CD4-positive, alpha-beta T cell treated with Interleukin-6 at 100 ng/mL for 8 hours (primary cell): Measurements from ENCODE around the gene CTDSPL.

Source experiments
- DNase-seq: peaks from one replicate; pipeline ENCODE4 v3.0.0-alpha.2; 2020; ENCODE audit warnings: mixed read lengths, low spot score

Gene CTDSPL

DNA sequence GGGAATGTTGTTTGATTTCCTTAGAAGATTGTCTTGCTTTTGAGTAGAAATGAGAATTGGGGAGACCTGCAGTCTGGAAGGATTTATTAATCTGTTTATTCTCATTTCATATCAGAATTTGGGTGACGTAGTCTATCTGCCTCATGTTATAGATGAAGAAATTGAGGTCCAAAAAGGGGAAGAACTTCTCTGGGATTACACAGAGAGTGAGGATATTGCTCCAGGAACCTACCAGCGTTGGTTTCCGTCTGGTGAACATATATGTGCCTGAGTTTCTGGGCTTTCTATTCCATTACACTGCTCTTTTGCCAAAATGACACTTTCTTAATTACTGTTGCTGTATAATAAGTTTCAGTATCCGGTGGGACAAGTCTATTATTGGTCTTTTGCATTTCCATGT lies 51.8 kb downstream of the CTDSPL start:
- no peak for DNase-seq

- DNase-seq, result no peak
Measured at GRCh38 chr3:37916685-37917084, 55.0 kb downstream of the CTDSPL start.

DNA sequence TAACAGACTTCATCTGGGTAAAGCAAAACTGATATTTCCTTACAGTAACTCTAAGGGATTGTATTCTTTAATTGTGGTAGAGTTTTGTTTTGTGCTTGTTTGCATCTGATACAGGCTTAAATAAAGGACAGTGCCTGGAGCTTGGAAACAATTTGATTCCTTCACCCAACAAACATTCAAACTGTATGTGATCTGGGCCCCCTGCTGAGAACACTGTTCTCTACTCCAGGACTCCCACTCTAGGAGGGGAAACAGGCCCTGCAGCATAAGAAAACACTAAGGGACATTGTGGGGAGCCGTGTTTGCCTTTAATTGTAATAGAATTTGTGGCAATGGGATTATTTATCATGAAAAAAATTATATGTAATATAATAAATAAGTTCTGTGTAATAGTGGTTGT lies 56.9 kb downstream of the CTDSPL start:
- DNase-seq, result no peak

GRCh38 chr3:37920156-37920699 lies 58.5 kb downstream of the CTDSPL start:
- DNase-seq, result no peak

DNA sequence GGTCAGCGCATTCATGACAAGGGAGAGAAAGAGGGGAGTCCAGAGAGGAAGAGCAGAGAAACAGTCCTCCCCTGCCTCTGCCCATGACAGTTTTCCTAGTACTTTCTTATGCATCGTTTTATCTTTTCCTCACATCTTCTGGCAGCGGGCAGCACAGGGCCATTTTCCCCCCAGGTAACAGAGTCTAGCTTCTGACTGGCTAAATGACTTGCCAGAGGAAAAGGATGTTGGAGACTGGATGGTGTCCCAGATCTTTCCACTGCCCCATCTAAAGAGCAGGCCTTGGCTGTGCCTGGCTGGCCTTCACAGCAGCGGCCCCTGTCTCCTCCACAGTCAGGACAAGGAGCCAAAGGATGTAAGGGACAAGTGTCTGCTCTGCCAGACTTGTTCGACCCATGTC lies 59.3 kb downstream of the CTDSPL start:
- DNase-seq, result no peak

DNA sequence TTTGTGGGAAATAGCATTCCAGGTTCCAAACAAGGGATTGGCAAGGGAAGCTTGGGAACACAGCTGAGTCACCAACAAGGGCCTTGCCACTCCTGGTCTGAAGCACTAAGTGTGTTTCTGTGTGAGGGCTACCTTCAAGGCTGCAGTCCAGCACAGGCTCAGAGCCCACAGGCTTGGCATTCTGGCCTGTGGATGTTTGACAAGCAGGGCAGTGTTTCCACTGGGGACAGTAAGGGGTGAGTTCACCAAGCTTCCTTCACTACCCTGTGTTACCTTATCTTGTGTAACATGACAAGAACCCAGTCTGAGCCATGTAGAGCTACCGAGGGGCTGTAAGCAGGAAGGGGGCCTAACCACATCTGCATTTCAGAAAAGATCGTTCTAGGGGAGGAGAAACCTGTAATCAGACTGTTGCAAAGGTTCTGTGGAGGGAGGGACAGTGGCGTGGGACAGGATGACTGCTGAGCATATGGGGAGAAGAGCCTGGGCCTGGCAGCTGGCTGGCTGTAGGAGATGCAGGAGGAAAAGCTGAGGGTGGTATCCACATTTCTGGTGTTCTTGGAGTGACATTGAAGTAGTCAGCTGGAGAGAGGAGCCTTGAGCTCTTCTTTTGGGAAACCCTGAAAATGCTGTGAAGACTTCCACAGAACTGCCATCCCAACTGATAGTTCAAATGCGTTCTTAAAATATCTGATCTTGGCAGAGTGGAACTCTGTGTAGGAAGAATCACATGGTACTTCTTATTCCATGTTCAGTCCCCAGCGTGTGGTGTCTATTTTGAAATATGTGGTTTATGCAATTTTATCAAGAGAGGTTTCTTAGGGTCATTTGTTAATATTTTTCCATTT lies 61.3 kb downstream of the CTDSPL start:
- no peak for DNase-seq

DNA sequence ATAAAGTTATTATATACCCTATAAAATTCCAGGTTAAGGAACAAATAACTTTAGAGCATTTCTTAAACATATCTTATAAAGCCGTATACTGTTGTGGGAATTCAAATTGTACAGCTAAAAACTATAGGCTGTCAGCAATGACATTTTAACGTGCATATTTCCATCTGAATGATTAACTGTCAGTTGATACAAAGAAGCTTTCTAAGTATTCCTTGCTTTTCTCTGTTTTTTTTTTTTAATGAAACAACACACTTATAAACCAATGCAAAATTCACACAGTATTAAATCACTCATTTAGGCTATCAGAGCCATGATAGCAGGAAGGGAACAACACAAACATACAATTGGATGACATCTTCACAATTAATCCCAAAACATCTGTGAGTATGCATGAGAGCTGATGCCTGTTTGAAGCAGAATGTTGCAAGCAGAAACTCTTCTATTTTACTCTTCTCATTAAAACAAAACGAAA lies 61.9 kb downstream of the CTDSPL start:
- no peak for DNase-seq

DNA sequence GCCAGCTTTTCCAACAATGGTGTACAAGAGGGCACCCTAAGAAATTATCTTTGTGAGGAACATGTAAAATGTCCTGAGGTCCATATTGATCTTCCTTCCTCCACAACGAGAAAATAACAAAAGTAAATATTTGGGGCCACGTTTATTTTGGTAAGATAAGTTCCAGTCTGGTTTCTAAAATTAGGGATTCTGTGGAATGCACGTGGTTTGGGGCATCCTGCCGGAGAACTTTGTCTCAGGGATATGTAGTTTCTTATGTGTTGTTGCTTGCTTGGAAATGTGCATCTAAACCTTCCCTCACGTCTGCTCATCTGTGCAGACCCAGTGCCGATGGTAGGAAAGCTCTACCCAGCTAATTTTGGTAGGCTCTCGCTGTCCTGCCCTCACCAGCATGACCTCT lies 62.8 kb downstream of the CTDSPL start:
- DNase-seq, result no peak

DNA sequence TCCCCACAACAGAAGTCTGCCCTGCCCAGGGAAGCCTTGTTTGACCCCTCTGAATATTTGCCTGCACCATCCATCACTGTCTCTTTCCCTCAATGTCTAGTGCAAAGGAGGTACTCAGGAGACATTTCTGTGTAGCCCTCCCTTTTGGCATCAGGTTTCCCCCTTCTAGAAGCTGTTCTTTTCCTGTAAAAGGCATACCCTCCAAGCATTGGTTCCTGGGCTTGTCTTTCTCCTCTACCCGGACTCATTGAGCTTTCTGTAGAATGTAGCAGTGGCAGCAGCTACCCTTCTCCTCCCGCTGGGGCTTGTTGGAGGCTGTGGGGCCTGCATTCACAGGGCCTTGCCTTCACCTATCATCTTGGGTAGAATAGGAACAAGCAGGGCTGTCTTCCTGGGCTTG lies 63.5 kb downstream of the CTDSPL start:
- no peak for DNase-seq

DNA sequence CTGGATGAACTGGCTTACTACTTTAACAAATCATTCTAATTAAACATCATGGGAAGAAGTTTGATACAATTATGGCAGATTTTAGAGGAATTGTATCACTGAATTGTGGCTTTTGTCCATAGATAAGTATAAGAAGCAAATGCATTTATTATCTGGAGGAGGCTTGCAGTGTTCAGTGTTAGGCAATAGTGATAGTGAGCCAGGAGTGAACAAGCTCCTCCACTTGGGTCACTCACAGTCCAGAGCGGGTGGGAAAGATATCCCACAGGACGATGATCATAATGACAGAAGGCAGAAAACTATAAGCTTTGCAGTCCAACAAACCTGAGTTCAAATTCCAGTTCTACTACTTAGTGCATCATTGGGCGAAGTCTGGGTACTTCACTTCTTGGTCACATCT lies 64.9 kb downstream of the CTDSPL start:
- no peak for DNase-seq

DNA sequence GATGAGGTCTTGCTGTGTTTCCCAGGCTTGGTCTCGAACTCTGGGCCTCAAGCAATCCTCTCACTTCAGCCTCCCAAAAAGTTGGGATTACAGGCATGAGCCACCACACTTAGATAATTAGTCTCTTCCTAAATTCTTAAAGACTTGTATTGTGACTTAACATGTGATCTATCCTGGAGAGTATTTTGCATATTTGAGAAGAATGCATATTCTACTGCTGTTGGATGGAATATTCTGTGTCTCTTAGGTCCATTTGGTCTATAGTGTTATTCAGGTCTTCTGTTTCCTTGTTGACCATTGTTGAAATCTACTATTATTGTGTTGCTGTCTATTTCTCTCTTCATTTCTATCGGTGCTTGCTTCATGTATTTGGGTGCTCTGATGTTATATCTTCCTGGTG lies 68.8 kb downstream of the CTDSPL start:
- no peak for DNase-seq

DNA sequence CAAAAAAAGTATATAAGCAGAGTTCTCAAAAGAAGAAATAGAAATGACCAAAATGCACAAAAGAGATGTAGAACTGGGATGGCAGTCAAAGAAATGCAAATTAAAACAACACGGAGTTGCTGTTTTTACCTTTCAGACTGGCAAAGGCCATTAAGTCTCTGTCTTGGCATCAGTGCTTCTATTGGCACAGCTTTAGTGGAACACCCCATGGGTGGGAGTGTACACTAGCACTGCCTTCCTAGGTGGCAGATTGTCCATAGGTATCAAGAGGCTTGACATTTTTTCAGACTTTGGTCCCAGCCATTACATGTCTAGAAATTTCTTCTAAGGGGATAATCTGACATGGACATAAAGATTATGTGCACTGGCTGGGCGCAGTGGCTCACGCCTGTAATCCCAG lies 70.8 kb downstream of the CTDSPL start:
- no peak for DNase-seq

DNA sequence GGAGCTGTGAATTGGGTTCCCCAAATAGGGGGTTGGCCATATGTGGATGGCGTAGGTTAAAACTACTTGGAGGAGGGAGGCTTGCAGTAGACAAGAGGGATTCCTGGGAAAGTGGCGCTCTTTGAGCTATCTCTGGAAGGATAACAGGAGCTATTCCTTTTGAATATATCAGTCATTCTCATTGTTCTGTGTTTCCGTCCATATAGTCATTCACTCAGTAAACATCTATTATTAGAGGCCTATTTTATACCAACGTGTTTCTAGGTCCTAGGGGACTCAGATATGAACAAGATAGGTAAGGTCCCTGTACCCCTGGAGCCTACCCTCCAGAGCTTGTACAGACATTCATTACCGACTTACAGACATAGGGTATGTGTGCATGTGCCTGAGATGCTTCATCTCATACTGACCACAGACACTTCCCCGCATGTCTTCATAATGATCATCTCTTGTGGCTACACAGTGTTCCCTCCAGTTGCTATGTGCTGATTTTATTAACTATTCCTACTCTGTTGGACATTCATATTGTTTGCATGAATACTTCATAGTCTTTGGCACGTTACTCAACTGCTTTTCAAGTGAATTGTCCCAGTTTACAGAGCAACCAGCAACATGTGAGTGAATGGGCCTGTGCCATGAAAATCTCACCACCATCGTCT lies 73.1 kb downstream of the CTDSPL start:
- DNase-seq, result no peak

GRCh38 chr3:37935290-37935668 lies 73.6 kb downstream of the CTDSPL start:
- DNase-seq, result no peak

DNA sequence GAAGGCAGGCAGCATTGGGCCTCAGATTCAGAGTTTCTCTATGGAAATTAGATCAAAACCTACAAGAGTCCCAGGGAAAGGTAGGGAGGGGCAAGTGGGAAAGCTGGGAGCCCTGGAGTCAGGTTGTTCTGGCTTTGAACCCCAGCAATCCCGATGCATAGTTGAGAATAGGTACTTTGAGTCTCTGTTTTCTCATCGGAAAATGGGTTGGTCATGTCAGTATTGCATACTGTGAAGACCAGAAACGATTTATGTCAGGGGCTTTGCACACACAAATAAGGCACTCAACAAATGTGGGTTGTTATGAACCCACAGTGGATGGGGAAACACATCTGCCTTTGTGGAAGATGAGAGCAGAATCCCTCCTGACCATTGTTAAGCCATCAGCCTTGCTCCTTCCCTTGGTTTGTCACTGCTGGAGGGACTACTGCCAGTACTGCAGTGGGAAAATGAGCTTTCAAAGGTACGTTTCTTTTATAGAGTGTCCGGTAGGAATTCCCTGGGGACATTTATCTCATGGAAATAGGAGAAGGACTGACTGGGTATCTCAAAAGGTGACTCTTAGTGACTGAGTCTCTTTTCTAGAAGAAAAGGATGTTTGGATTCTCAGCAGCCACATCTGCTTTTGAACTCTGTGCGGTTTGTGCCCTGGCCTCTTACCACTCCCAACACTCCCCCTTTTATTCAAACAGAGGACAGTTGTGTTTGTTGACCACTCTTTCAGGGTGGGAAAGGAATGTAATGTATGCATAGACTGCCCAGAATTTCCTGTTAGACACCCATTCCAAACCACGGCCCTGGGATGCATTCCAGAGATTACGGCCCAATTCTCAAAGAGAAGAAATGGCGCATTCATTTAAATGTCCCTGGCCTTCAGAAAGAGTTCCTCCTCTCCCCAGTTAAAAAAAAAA lies 74.3 kb downstream of the CTDSPL start:
- no peak for DNase-seq

DNA sequence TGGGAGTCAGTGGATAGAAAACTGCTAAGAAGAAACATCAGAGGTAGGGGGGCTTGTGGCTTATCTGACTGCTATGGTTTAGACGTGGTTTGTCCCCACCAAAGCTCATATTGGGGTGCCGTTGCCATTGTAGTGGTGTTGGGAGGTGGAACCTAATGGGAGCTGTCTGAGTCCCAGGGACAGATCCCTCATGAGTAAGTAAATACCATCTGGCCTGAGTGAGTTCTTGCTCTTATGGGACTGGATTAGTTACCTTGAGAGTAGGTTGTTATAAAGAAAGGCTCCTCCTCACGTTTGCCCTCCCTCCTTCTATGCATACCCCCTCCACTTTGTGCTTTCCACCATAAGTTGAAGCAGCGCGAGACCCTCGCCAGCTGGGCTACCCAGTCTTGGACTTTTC lies 75.5 kb downstream of the CTDSPL start:
- DNase-seq, result no peak

GRCh38 chr3:37938011-37938410 lies 76.3 kb downstream of the CTDSPL start:
- DNase-seq, result no peak

DNA sequence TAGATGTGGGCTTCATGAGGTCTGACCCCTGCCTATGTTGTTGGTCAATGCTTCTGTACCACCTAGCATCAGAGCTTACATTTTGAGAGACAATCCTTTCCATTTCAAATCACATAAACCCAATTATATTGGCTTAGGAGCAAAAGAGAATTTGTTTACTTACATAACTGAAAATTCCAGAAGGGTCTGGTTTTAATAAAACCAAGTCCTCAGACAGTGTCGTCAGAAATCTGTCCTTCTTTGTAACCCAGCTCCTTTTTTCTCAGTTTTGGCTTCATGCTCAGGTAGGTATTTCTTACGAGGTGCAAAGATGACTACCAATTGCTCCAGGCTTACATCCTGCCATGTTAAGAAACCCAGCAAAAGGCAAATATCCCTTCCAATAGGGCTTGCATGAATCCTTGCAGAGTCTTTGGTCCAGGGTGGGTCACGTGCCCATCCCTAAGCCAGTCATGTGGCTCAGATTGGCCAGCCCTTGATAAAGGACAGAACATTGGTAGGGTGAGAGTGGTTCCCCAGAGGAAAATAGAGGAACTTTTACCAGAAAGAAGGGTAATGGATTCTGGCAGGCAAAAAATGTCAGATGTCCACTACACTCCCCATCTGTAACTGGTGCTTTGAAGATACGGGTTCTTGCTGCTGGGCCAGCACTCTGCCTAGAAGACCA lies 78.7 kb downstream of the CTDSPL start:
- no peak for DNase-seq

GRCh38 chr3:37941608-37942508 lies 80.2 kb downstream of the CTDSPL start:
- no peak for DNase-seq

DNA sequence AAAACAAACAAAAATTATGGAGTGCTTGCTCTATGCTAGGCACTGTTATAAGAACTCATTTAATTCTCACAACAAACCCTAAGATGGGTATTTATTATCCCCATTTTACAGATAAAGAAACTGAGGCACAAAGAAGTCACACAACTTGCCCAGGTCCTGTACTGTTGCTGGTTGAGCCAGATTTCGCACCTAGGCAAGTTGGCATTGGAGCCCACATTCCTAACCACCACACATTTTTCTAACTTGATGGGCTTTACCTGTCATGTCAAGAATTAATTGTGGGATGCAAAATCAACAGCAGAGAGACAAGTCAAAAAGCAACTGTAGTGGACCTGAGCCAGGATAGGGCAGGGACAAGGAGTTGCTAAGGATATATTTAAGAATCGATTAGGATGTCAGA lies 81.0 kb downstream of the CTDSPL start:
- DNase-seq, result no peak

GRCh38 chr3:37943126-37943525 lies 81.4 kb downstream of the CTDSPL start:
- DNase-seq, result no peak
